ENCODE measurements around the gene NKD1.

NKD1 gene

GRCh38 chr16:50657241-50657640 is 109.0 kb downstream of the NKD1 start:
- Histone ChIP-seq H4K20me1 (ENCODE audit: insufficient read depth, low read length) (no peaks in the 10 kb centered on the region), H3K27me3 (ENCODE audit: low read depth, low read length) (no peaks in the 10 kb centered on the region), H3K27ac (ENCODE audit: low read length) (no peak overlapping the region), H3K36me3 (replicated peaks; ENCODE audit: low read depth, low read length) (no peaks in the 10 kb centered on the region), H2AFZ (ENCODE audit: low read depth, low read length) (no peak overlapping the region), H3K4me1 (ENCODE audit: low read length) (no peaks in the 10 kb centered on the region), H3K79me2 (ENCODE audit: low read length) (no peaks in the 10 kb centered on the region), H3K9me3 (ENCODE audit: insufficient read depth, low read length) (no peaks in the 10 kb centered on the region), H3K9ac (ENCODE audit: low read length) (no peak overlapping the region), H3K4me3 (ENCODE audit: low read length) (no peak overlapping the region), H3K4me2 (ENCODE audit: low read length) (no peak overlapping the region)
- TF ChIP-seq CTCF (IDR thresholded peaks at IDR 0.05; ENCODE audit: low read depth, low read length) (no peak), EZH2phosphoT487 (IDR thresholded peaks at IDR 0.05; ENCODE audit: low read depth) (no peak)

DNA sequence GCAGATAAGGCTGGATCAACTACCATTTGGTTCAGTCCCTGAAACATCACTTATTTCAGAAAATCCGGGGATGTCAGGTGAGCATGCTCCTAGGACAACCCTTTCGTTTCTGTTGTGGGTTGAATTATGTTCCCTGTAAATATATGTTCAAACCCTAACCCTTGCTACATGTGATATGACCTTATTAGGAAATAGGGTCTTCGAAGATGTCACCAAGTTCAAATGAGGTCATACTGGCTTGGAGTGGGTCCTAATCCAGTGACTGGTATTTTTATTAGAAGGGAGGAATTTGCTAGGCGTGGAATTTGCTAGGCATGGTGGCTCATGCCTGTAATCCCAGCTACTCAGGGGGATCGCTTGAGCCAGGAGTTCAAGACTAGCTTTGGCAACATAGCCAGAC is 111.6 kb downstream of the NKD1 start:
- Histone ChIP-seq H3K9me3 (ENCODE audit: insufficient read depth, low read length) (no peaks in the 10 kb centered on the region), H3K36me3 (replicated peaks; ENCODE audit: low read depth, low read length) (no peaks in the 10 kb centered on the region), H3K27me3 (ENCODE audit: low read depth, low read length) (no peaks in the 10 kb centered on the region), H3K79me2 (ENCODE audit: low read length) (no peaks in the 10 kb centered on the region), H3K9ac (ENCODE audit: low read length) (no peak overlapping the region), H2AFZ (ENCODE audit: low read depth, low read length) (no peak overlapping the region), H3K4me2 (ENCODE audit: low read length) (no peak overlapping the region), H4K20me1 (ENCODE audit: insufficient read depth, low read length) (no peaks in the 10 kb centered on the region), H3K4me1 (ENCODE audit: low read length) (no peaks in the 10 kb centered on the region), H3K4me3 (ENCODE audit: low read length) (no peak overlapping the region), H3K27ac (ENCODE audit: low read length) (no peak overlapping the region)
- TF ChIP-seq EZH2phosphoT487 (IDR thresholded peaks at IDR 0.05; ENCODE audit: low read depth) (no peak), CTCF (IDR thresholded peaks at IDR 0.05; ENCODE audit: low read depth, low read length) (no peak)

DNA sequence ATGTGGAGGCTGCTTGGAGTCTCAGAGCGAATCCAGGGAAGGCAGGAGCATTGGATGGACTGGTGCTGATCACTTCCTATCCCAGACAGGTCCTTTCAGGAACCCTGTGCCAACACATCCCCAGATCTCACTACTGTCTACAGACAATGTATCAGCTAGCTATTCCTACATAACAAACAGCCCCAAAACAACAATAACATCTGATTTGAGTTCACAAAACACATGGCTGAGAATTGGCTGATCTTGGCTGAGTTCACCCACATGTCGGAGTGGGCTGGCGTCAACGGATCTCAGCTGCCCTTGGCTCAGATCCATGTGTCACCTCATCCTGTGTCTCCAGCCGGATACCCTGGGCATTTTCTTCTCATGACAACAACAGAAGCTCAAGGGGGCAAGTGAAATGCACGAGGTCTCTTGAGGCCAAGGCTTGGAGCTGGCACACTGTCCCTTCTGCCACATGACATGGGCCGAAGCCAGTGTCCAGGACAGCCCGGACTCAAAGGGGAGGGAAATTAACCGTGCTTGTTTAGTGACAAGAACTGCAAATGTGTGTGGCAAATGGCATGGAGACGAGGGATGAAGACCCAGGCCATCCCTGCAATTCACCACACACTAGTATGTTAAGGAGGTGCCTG is 114.2 kb downstream of the NKD1 start:
- no peaks in the 10 kb centered on the region for H3K27me3 ChIP-seq (ENCODE audit: low read depth, low read length)
- no peaks in the 10 kb centered on the region for H4K20me1 ChIP-seq (ENCODE audit: insufficient read depth, low read length)
- H3K79me2 ChIP-seq (ENCODE audit: low read length), result no peaks in the 10 kb centered on the region
- H3K36me3 ChIP-seq (replicated peaks; ENCODE audit: low read depth, low read length), result no peaks in the 10 kb centered on the region
- H3K9me3 ChIP-seq (ENCODE audit: insufficient read depth, low read length), result no peaks in the 10 kb centered on the region
- no peak overlapping the region for H3K4me3 ChIP-seq (ENCODE audit: low read length)
- H3K27ac ChIP-seq (ENCODE audit: low read length), result no peak overlapping the region
- TF ChIP-seq CTCF (IDR thresholded peaks at IDR 0.05; ENCODE audit: low read depth, low read length), result no peak
- TF ChIP-seq EZH2phosphoT487 (IDR thresholded peaks at IDR 0.05; ENCODE audit: low read depth), result no peak
- H2AFZ ChIP-seq (ENCODE audit: low read depth, low read length), result no peak overlapping the region
- peaks cover 9% of the 10 kb centered on the region; the same call in 1 of the 2 replicates for H3K4me1 ChIP-seq (ENCODE audit: low read length)
- no peak overlapping the region for H3K4me2 ChIP-seq (ENCODE audit: low read length)
- H3K9ac ChIP-seq (ENCODE audit: low read length), result no peak overlapping the region

DNA sequence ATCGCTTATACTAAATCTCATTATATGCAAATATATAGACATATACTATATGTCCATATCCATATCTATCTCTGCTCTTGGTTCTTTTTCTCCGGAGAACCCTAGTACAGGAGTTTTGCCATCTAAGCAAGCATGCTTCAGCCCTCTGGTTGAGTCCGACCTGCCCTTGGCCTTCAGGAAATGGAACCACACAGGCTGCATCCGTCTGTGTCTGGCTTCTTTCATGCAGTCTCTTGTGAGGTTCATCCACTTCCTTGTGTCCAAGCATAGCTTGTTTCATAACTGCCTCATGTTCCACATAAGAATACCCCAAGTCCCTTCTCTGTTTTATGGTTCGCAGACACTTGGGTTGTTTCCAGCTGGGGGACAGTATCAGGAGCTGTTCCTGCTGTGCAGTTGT is 116.1 kb downstream of the NKD1 start:
- Histone ChIP-seq H3K4me1 (ENCODE audit: low read length) (peaks cover 9% of the 10 kb centered on the region; the same call in 1 of the 2 replicates), H3K79me2 (ENCODE audit: low read length) (no peaks in the 10 kb centered on the region), H3K9ac (ENCODE audit: low read length) (no peak overlapping the region)

More for the DNA sequence above, 116.1 kb downstream of the NKD1 start:
- H3K9me3 ChIP-seq (ENCODE audit: insufficient read depth, low read length), result no peaks in the 10 kb centered on the region
- TF ChIP-seq CTCF (IDR thresholded peaks at IDR 0.05; ENCODE audit: low read depth, low read length) (no peak), EZH2phosphoT487 (IDR thresholded peaks at IDR 0.05; ENCODE audit: low read depth) (no peak)
- H4K20me1 ChIP-seq (ENCODE audit: insufficient read depth, low read length), result no peaks in the 10 kb centered on the region
- no peak overlapping the region for H2AFZ ChIP-seq (ENCODE audit: low read depth, low read length)
- no peaks in the 10 kb centered on the region for H3K36me3 ChIP-seq (replicated peaks; ENCODE audit: low read depth, low read length)
- H3K4me3 ChIP-seq (ENCODE audit: low read length), result no peak overlapping the region
- no peak overlapping the region for H3K4me2 ChIP-seq (ENCODE audit: low read length)
- no peak overlapping the region for H3K27ac ChIP-seq (ENCODE audit: low read length)
- no peaks in the 10 kb centered on the region for H3K27me3 ChIP-seq (ENCODE audit: low read depth, low read length)
